Psoas muscle (tissue), 8 donors: ENCODE data around the gene SPRR4. TPM values are rescaled to one million over a fixed set of nuclear protein-coding genes. Genes with fewer than 3 reads are reported as not detected.

Experiments
- ATAC-seq, 4 donors: fragments of 200-7000 bp; cut with Tn5 transposase; one replicate each; pipeline ENCODE4 v1.9.1; 2020; ENCODE audit warnings: moderate library complexity in 3 of 4, mild to moderate bottlenecking in 2 of 4
- DNase-seq, 2 donors: peaks; one replicate each; pipeline ENCODE4 v3.0.0-alpha.2; 2020
- H3K27ac ChIP-seq: fragments of 200-600 bp; one replicate; pipeline ENCODE4 v1.8.0; 2022
- H3K27me3 ChIP-seq, 3 donors: fragments of 200-600 bp in 1 of 3; one replicate each; pipeline versions ENCODE4 v1.6.1 to v1.8.0; 2013 to 2022; ENCODE audit warnings: low read length in 2 of 3, mild to moderate bottlenecking in 2 of 3, moderate library complexity in 1 of 3; ENCODE audit not compliant: insufficient read depth in 3 of 3
- H3K36me3 ChIP-seq, 2 donors: fragments of 200-600 bp in 1 of 2; one replicate each; pipeline versions ENCODE4 v1.6.1 to v1.8.0; 2013 to 2022; ENCODE audit warnings: low read depth in 1 of 2, mild to moderate bottlenecking in 1 of 2, moderate library complexity in 1 of 2; ENCODE audit not compliant: insufficient read depth in 1 of 2
- H3K4me1 ChIP-seq: fragments of 200-600 bp; one replicate; pipeline ENCODE4 v1.8.0; 2022
- H3K4me3 ChIP-seq: fragments of 200-600 bp; one replicate; pipeline ENCODE4 v1.8.0; 2022; ENCODE audit warnings: mild to moderate bottlenecking
- H3K9me3 ChIP-seq: fragments of 200-600 bp; one replicate; pipeline ENCODE4 v1.8.0; 2022
- CTCF ChIP-seq: fragments of 200-600 bp; IDR thresholded peaks from one replicate; pipeline ENCODE4 v1.8.0; 2022; ENCODE audit warnings: antibody characterized with exemption
- WGBS, 3 donors: extraction: QIAGEN DNeasy Blood & Tissue Kit; methylation state at CpG; one replicate each; pipeline versions ENCODE4 v1.1.6 to v1.1.7; 2013; 5-methylcytosine and 5-hydroxymethylcytosine counted together
- intact Hi-C, 2 donors: fragments of 100-400 bp; cut with DNase I; formaldehyde crosslinking; loops; one replicate each; pipeline versions ENCODE4 v1.11.0 to v1.14.2; 2022
- polyA plus RNA-seq, 3 donors: library from polyadenylated mRNA; stranded (reverse); fragments of 200-250 nt; gene quantifications; one replicate each; pipeline ENCODE4 v1.2.3, GENCODE V29; 2013
- total RNA-seq, 4 donors: library from RNA; stranded (reverse); fragmentation: NEBNext Ultra II Directional in 2 of 4; extraction: Animal tissue kit (Norgen Biotek cat#: 25700) in 2 of 4; gene quantifications; one replicate each; pipeline versions ENCODE4 v1.2.1 to v1.2.4, GENCODE V29; 2021 to 2023
- donor health status: healthy with polysubstance abuse.
- donor health status: DM: no; HTN: no; CAD: no; lungs with moderate emphysema.
- donor health status: Bipolar disorder and iron deficiency.
- donor health status: healthy.
- donor health status: DM: yes; HTN: yes; CAD: no.
- donor health status: DM: no; HTN: no; CAD: no.
- donor health status: DM: no; HTN: no; CAD: no.
- donor health status: DM: yes; HTN: yes; CAD: no.

The SPRR4 gene
- total and polyA plus RNA-seq, 7 donors: not detected

GRCh38 chr1:152933196-152933595, 37.3 kb upstream of the SPRR4 start:
- WGBS, 3 donors: 61 to 71% (median 65%) methylated on average over 2 of the region's 2 CpGs
- ATAC-seq (no peak), DNase-seq (no peak)
- Histone ChIP-seq H3K9me3 (no peaks in the 10 kb centered on the region), H3K4me1 (no peaks in the 10 kb centered on the region), H3K36me3 (no peaks in the 10 kb centered on the region), H3K27me3 (peaks cover 0 to 2% (median 0%) of the 10 kb centered on the region in 3 donors), H3K4me3 (no peak overlapping the region), H3K27ac (no peak overlapping the region)
- intact Hi-C loops: no loop called here
- TF ChIP-seq CTCF: no peak

- Histone ChIP-seq H3K9me3 (no peaks in the 10 kb centered on the region), H3K27me3 (no peaks in the 10 kb centered on the region), H3K4me1 (no peaks in the 10 kb centered on the region), H3K27ac (no peak overlapping the region), H3K36me3 (no peaks in the 10 kb centered on the region), H3K4me3 (no peak overlapping the region)
- DNase-seq (no peak), ATAC-seq (no peak)
- TF ChIP-seq CTCF: no peak
- WGBS, 3 donors: 78 to 82% (median 81%) methylated on average over 1 of the region's 1 CpG
- intact Hi-C loops: no loop called here
Observed at GRCh38 chr1:152940614-152941013, 29.8 kb upstream of the SPRR4 start.

GRCh38 chr1:152941037-152941711, 29.3 kb upstream of the SPRR4 start:
- intact Hi-C loops: no loop called here
- TF ChIP-seq CTCF: no peak
- no peaks in the 10 kb centered on the region for H3K27me3 ChIP-seq
- WGBS, 3 donors: 62 to 71% (median 68%) methylated on average over 8 of the region's 8 CpGs
- no peak for ATAC-seq
- no peaks in the 10 kb centered on the region for H3K9me3 ChIP-seq
- no peaks in the 10 kb centered on the region for H3K36me3 ChIP-seq
- no peak overlapping the region for H3K4me3 ChIP-seq
- no peak for DNase-seq
- no peak overlapping the region for H3K27ac ChIP-seq
- H3K4me1 ChIP-seq: no peaks in the 10 kb centered on the region

- no peaks in the 10 kb centered on the region for H3K4me1 ChIP-seq
- intact Hi-C loops: no loop called here
- H3K36me3 ChIP-seq: no peaks in the 10 kb centered on the region
- H3K27ac ChIP-seq: no peak overlapping the region
- 25 to 48% (median 25%) methylated on average over 2 of the region's 2 CpGs for WGBS, 3 donors
- no peak for ATAC-seq
- no peak overlapping the region for H3K4me3 ChIP-seq
- DNase-seq: no peak
- TF ChIP-seq CTCF: no peak
- no peaks in the 10 kb centered on the region for H3K27me3 ChIP-seq
- H3K9me3 ChIP-seq: no peaks in the 10 kb centered on the region
Observed at GRCh38 chr1:152942161-152942560, 28.3 kb upstream of the SPRR4 start.

- DNase-seq (no peak), ATAC-seq (no peak)
- intact Hi-C loops: no loop called here
- TF ChIP-seq CTCF: no peak
- Histone ChIP-seq H3K9me3 (no peaks in the 10 kb centered on the region), H3K36me3 (no peaks in the 10 kb centered on the region), H3K4me1 (no peaks in the 10 kb centered on the region), H3K4me3 (no peak overlapping the region), H3K27ac (no peak overlapping the region), H3K27me3 (no peaks in the 10 kb centered on the region)
- WGBS, 3 donors: 65 to 73% (median 66%) methylated on average over 3 of the region's 3 CpGs
Observed at GRCh38 chr1:152946248-152946647, 24.2 kb upstream of the SPRR4 start.
